Measurements from ENCODE around the gene RSPO3.
"Not testable (repeated sequence)": the region's sequence is repeated elsewhere in the genome, so short reads cannot be mapped to it uniquely, and the experiment has no call there.

The RSPO3 gene

DNA sequence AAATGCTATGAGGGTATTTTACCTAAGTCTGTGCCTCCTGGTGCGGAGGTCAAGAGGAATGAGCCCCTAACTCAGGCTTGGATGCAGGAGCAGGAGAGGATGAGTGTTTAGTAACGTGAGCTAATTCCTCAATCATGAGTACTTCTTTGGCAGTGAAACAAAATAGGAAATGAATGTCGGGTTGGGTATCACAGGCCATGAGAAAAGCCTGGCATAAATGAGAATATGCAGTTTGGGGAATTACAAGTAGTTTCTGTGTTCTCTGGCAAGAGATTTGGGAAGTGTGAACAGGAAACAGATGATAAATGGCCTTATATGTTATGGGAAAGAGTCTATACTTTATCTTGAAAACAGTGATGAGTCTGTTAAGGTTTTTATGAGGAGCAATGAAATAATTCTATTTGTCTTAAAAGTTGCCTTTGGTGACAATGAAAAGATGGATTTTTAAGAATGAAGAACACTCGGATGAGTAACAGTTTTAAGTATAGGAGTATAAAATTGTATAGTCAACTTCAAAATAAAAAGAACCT, 89.2 kb downstream of the RSPO3 start:
- DNase-seq, result no peak

DNA sequence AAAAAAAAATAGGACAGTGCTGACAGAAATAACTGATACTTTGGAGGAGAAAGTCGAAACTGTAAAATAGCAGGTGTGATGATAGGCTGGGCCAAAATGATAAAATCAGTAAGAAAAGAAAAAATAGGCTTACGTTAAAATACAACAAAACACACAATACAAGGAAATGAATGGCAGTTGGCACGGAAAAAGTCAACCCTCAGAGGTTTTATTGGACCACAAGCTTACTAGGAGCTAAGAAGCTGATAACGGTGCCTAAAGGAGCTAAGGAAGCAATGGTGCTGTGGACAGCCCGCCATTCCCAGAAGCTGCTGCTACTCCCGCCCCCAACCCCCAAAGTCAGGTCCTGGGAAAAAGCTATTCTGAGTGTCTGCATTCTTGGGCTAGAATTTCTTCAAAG, 92.3 kb downstream of the RSPO3 start:
- no peak for DNase-seq

GRCh38 chr6:127212376-127212775, 93.9 kb downstream of the RSPO3 start:
- no peak for DNase-seq

- not testable (repeated sequence) for DNase-seq
Observed at GRCh38 chr6:127214032-127214431, 95.6 kb downstream of the RSPO3 start.

DNA sequence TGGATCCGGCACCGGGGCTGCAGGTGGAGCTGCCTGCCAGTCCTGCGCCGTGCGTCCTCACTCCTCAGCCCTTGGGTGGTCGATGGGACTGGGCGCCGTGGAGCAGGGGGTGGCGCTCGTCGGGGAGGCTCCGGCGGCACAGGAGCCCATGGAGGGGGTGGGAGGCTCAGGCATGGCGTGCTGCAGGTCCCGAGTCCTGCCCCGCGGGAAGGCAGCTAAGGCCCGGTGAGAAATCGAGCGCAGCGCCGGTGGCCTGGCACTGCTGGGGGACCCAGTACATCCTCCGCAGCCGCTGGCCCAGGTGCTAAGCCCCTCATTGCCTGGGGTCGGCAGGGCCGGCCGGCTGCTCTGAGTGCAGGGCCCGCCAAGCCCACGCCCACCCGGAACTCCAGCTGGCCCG, 96.1 kb downstream of the RSPO3 start:
- DNase-seq, result not testable (repeated sequence)

DNA sequence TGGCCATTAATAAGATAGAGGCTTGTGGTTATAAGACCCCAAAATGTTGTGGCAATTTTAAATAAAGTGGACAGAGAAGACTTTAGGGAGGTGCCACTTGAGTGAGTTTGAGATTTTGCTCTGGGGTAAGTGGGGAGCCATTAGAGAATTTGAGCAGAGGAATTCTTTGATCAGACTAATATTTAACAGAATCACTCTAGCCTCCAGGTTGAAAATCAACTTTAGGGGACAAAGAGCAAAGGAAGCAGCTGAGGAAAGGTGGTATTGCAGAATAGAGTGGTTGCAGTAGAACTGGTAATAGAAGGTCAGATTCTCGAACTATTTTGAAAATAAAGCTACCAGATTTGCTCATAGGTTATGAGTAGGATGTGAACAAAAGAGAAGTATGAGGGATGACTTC, 97.5 kb downstream of the RSPO3 start:
- no peak for DNase-seq

GRCh38 chr6:127216810-127217789, 98.6 kb downstream of the RSPO3 start:
- no peak for DNase-seq

GRCh38 chr6:127219869-127220268, 101.4 kb downstream of the RSPO3 start:
- DNase-seq, result no peak

DNA sequence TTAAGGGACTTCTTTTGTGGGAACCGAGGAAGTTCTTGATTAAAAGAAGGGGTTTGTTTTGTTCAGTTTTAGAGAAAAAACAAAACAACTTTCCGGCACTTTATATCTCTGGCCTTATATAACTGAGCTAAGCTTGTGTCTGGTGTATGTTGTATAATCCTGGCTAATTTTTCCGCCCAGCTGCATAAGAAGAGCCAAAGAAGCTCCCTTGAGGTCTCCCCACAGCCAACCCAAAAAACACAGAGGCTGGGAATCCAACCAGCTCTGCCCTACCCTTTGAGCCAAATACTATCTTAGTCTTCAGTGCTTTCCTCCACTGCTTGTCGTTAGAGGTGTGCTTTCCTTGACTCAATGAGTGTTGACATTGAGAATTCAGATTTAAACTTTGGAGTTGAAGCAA, 102.7 kb downstream of the RSPO3 start:
- no peak for DNase-seq

DNA sequence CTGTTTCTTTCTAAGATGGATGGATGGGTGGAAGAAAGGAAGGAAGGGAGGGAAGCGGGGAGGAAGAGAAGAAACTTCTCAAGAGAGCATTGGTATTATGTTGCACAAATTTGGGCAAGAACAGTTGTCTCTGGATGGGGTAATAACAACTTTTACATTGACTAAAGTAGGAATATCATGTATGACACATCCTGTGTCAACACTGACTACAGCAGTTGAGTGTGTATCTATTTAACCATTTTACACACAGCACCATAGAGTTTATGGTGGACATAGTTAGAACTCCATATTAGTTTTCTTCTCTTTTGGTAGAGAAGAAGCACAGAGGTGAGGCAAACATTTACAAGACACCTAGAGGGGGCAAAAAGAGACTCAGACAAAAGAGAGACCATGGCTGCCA, 103.9 kb downstream of the RSPO3 start:
- no peak for DNase-seq

- no peak for DNase-seq
Observed at GRCh38 chr6:127225497-127225896, 107.0 kb downstream of the RSPO3 start.

- DNase-seq, result not testable (repeated sequence)
Observed at GRCh38 chr6:127233819-127234218, 115.3 kb downstream of the RSPO3 start.

- no peak for DNase-seq
Observed at GRCh38 chr6:127243501-127243900, 125.0 kb downstream of the RSPO3 start.

Data from inflammatory macrophage treated with lipopolysaccharide for 1 hour (primary cell).